HepG2 (cell line): Measurements from ENCODE around the gene TSACC. TPM values are rescaled to one million over a fixed set of nuclear protein-coding genes. Genes with fewer than 3 reads are reported as not detected.

Experiments used
- MEIS2 ChIP-seq: sonication (generic); formaldehyde crosslinking; IDR thresholded peaks from 2 replicates; pipeline ENCODE4 v1.9.0; 2021; ENCODE audit warnings: mild to moderate bottlenecking, missing genetic modification reagents
- PITX1 ChIP-seq: sonication (generic); formaldehyde crosslinking; IDR thresholded peaks from 2 replicates; pipeline ENCODE4 v1.5.1; 2020; ENCODE audit warnings: mild to moderate bottlenecking, missing genetic modification reagents
- polyA plus RNA-seq, 8 experiments: library from polyadenylated mRNA; depleted of rRNA in 3 of 8; stranded (reverse) in 7 of 8; unstranded in 1 of 8; fragments of >200 nt; fragmentation: Illumina TruSeq in 4 of 8; extraction: Trizol in 4 of 8; gene quantifications; 2 replicates each; pipeline versions ENCODE4 v1.2.1 to v1.2.3, GENCODE V29; 2011 to 2016; ENCODE audit warnings: low read depth in 4 of 8, missing spikeins in 1 of 8, mixed read lengths in 1 of 8; ENCODE audit not compliant: insufficient read depth in 1 of 8
- total RNA-seq, 5 experiments: library from RNA; depleted of rRNA; stranded (reverse); fragments of >200 nt; fragmentation: Illumina TruSeq; extraction: Trizol; gene quantifications; 2 replicates each; pipeline ENCODE4 v1.2.3, GENCODE V29; 2016; ENCODE audit warnings: low read depth in 1 of 5
- TF ChIP-seq, protein P1 (sequence below): sonication (generic); formaldehyde crosslinking; IDR thresholded peaks from 2 replicates; pipeline ENCODE4 v1.4.0; 2020; ENCODE audit warnings: mild to moderate bottlenecking, missing genetic modification reagents
- TF ChIP-seq, protein P2 (sequence below): sonication (generic); formaldehyde crosslinking; IDR thresholded peaks from 2 replicates; pipeline ENCODE4 v1.4.0; 2020; ENCODE audit warnings: low read depth, mild to moderate bottlenecking, missing genetic modification reagents
- TF ChIP-seq, protein P3 (sequence below): sonication (generic); formaldehyde crosslinking; IDR thresholded peaks from 2 replicates; pipeline ENCODE4 v1.4.0; 2020; ENCODE audit warnings: missing genetic modification reagents
- TF ChIP-seq, protein P4 (sequence below): IDR thresholded peaks from 2 replicates; pipeline ENCODE4 v1.6.1; 2016; ENCODE audit warnings: low read depth, borderline replicate concordance

The TSACC gene
- total and polyA plus RNA-seq, 2 of the 13 experiments (the other 11 are each of a cell fraction or from before 2014, with no cell fraction given), result 1.5 to 2.6 TPM

DNA sequence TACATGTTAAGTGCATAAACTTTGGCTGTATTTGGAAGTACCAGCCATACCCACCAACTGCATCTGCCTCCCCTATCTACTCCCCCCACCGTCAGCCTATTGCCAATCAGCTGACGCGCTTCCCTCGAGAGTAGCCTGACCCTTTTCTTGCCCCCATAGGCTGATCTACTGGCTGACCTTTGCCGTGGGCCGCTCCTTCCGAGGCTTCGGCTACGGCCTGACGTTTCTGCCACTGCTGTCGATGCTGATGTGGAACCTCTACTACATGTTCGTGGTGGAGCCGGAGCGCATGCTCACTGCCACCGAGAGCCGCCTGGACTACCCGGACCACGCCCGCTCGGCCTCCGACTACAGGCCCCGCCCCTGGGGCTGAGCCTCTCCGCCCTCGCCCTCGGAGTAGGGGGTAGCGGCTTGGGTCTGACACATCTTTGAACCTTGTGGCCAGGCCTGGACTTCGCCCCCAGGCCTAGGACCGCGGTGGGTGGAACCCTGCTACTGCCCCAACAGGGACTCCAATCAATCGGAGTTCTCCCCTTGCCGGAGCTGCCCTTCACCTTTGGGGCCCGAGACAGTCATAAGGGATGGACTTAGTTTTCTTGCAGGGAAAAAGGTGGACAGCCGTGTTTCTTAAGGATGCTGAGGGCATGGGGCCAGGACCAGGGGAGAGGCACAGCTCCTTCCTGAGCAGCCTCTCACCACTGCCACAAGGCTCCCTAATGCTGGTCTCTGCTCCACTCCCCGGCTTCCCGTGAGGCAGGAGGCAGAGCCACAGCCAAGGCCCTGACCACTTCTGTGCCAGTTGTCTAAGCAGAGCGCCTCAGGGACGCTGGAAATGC is 46.9 kb upstream of the TSACC start (continued):
- TF ChIP-seq, protein P1, sequence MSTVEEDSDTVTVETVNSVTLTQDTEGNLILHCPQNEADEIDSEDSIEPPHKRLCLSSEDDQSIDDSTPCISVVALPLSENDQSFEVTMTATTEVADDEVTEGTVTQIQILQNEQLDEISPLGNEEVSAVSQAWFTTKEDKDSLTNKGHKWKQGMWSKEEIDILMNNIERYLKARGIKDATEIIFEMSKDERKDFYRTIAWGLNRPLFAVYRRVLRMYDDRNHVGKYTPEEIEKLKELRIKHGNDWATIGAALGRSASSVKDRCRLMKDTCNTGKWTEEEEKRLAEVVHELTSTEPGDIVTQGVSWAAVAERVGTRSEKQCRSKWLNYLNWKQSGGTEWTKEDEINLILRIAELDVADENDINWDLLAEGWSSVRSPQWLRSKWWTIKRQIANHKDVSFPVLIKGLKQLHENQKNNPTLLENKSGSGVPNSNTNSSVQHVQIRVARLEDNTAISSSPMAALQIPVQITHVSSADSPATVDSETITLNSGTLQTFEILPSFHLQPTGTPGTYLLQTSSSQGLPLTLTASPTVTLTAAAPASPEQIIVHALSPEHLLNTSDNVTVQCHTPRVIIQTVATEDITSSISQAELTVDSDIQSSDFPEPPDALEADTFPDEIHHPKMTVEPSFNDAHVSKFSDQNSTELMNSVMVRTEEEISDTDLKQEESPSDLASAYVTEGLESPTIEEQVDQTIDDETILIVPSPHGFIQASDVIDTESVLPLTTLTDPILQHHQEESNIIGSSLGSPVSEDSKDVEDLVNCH (CRISPR knock-in tag), result no peak
- TF ChIP-seq, protein P2, sequence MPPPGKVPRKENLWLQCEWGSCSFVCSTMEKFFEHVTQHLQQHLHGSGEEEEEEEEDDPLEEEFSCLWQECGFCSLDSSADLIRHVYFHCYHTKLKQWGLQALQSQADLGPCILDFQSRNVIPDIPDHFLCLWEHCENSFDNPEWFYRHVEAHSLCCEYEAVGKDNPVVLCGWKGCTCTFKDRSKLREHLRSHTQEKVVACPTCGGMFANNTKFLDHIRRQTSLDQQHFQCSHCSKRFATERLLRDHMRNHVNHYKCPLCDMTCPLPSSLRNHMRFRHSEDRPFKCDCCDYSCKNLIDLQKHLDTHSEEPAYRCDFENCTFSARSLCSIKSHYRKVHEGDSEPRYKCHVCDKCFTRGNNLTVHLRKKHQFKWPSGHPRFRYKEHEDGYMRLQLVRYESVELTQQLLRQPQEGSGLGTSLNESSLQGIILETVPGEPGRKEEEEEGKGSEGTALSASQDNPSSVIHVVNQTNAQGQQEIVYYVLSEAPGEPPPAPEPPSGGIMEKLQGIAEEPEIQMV (CRISPR knock-in tag), result no peak
- peak; percentile 73 for TF ChIP-seq MEIS2
- TF ChIP-seq, protein P3, sequence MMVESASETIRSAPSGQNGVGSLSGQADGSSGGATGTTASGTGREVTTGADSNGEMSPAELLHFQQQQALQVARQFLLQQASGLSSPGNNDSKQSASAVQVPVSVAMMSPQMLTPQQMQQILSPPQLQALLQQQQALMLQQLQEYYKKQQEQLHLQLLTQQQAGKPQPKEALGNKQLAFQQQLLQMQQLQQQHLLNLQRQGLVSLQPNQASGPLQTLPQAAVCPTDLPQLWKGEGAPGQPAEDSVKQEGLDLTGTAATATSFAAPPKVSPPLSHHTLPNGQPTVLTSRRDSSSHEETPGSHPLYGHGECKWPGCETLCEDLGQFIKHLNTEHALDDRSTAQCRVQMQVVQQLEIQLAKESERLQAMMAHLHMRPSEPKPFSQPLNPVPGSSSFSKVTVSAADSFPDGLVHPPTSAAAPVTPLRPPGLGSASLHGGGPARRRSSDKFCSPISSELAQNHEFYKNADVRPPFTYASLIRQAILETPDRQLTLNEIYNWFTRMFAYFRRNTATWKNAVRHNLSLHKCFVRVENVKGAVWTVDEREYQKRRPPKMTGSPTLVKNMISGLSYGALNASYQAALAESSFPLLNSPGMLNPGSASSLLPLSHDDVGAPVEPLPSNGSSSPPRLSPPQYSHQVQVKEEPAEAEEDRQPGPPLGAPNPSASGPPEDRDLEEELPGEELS (CRISPR knock-in tag), result 0 out of 2 replicates have a peak, but pooled peaks have one; percentile 32
- TF ChIP-seq, protein P4, sequence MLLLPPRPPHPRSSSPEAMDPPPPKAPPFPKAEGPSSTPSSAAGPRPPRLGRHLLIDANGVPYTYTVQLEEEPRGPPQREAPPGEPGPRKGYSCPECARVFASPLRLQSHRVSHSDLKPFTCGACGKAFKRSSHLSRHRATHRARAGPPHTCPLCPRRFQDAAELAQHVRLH (CRISPR knock-in tag), result peak; percentile 48; the same call in 1 of the 2 replicates
- TF ChIP-seq PITX1, result no peak; the same call in 1 of the 2 replicates
